HT1080 (cell line): ENCODE data around the gene SPECC1L. TPM values are rescaled to one million over a fixed set of nuclear protein-coding genes. Genes with fewer than 3 reads are reported as not detected.

Experiments used
- DNase-seq: peaks from one replicate; pipeline ENCODE4 v3.0.0-alpha.2; 2015; ENCODE audit warnings: low read depth
- total RNA-seq: library from RNA; depleted of rRNA; stranded (reverse); fragments of >200 nt; shearing (Covaris generic); gene quantifications from 2 replicates; pipeline ENCODE4 v1.2.3, GENCODE V29; 2014

SPECC1L gene
- total RNA-seq, 1 experiment from 2014 or later = 28.5 TPM

DNA sequence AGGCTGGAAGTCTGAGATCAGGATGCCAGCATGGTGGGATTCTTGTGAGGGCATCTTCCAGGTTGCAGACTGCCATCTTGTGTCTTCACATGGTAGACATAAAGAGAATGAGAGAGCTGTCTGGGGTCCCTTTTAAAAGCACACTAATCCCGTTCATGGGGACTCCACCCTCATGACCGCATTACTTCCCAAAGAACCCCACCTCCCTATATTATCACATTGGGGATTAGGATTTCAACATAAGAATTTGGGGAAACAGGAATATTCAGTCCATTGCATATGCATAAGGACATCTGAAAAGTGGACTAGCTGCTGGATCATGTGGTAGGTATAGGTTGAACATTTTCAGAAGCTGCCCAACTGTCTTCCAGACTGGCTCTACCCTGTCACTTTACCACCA, 123.6 kb downstream of the SPECC1L start:
- DNase-seq = no peak

DNA sequence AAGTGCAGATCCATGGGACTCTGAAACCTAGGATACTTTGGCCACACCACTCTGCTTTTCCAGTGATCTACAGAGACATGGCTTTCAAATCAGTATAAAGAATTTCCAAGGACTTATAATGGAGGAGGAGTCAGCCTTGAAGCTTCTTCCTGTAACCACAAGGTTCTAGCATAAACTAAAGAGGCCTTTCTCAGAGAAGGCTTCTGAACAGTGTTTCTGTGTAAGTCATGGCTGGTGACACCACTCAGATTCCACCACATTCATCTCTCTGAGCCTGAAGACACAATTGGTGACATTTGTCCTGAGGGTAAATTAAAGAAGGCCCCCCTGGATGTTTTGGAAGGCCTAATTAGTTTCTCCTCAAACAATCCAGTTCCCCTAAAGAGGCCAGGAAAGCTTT, 127.8 kb downstream of the SPECC1L start:
- DNase-seq = no peak

DNA sequence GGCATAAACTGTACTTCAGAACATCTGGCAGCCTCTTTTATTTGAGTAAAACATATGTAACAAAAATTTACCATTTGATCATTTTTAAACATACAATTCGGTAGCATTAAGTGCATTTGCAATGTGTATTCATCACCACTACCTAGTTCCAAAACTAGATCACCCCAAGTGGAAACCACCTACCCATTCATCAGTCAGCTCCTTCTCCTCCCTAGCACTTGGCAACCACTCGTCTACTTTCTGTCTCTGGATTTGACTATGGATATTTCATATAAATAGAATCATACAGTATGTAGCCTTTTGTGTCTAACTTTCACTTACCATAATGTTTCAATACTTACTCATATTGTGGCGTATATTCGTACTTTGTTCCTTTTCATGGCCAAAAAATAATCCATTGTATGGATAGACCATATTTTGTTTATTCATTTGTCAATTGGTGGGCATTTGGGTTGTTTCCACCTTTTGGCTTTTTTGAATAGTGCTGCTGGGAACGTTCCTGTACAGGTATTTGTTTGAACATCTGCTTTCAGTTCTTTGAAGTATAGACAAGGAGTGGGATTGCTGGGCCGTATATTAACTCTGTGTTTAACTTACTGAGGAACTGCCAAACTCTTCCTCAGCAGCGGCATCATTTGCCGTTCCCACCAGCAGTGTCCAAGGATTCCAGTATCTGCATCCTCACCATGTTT, 129.5 kb downstream of the SPECC1L start:
- DNase-seq = no peak

DNA sequence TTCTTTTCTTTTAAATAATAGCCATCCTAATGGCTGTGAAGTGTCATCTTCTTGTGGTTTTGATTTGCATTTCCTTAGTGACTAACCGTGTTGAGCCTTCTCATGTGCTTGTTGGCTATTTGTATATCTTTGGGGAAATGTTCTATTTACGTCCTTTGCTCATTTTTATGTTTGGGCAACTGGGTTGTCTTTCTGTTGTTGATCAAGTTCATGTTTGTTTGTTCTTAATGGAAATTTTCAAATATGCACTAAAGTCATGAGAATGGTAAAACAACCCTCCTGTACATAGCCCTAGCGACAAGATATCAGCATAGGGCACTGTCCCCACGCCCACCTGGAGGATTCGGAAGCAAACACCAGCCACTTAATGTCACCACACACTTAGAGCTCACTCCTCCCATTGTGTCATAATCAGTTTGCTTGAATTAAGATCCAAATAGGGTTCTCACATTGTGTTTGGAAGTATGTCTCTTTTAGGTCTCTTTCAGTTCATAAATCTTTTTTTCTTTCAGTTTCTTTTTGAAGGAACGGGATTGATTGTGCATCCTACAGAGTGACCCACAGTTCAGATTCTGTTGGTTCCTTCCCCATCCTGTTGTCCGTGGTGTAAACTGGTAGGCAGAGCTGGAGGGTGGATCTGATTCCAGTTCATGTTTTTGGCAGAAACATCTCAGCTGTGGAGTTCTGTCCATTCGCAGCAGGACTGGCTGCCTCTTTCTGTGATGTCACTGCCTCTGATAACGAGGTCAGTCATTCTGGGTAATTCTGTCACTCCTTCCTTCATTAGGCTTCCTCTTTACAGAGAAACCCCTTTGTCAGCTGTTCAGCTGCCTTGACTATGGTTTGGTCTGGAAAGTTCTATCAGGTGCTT, 130.3 kb downstream of the SPECC1L start:
- DNase-seq = peak; percentile 29

DNA sequence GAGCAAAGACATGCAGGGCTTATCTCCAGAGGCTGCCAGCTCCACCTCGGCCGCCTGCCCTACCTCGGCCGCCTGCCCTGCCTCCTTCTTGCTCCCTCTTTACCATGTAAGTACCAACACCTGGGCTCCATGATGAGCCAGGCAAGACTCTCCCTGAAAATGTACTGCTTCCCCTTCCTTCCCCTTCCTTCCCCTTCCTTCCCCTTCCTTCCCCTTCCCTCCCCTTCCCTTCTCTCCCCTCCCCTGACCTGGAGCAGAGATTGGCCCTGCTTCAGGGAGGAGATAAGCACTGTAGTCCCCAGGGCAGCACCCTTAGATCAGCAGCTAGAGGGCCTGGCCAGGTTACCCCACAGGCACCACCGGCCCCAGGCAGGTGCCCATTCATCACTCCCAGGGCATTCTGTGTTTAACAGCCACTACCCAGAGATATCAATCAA, 131.3 kb downstream of the SPECC1L start:
- DNase-seq = no peak

DNA sequence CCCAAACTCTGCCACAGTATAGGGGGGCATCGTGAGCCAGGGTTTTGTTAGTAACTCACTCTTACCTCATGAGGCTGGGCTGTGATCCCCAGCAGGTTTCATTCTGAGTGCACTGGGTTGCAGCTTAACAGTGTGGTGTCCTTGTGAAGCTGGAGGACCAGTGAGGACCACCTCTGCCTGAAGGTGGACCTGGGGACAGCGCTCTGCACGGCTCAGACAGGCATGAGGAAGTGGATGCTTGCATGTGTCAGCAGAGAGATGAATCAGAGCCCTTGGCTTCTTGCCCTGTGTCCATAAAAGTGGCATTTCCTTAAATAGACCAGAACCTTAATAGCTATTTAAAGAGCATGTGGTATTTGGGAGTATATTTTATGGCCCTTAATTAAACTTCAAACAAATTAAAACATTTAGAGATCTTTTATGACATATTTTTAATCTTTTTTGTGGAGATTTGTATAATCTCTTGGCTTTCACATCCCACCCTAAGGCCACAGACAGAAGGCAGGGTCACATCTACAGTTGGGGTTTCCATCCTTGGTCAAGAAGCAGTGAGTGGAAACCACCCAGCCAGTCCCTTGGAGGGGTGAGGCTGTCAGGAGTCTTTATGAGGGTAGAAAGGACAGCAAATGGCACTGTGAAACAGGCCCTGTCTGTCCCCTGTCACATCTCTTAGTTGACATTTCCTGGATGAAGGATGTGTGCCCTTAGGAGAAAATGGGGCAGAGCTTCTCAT, 132.0 kb downstream of the SPECC1L start:
- peak; percentile 92 for DNase-seq

DNA sequence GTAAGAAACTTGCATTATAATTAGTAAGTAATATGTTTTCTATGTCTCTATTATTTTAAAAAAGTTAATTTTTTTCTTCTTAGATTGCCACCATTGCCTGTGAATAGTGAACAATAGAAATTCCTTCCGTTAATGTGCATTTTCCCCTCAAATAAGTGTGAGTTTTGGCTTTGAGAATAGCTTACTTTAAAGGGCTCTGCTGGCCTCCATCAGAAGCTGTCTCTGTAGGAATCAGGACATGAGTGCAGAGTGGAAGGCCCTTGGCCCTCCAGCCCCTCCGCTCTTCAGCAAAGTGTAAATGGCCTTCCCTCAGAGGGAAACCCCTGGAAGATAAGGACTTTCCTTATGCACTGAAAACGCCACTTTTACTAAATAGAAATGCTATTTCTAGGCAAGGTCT, 132.7 kb downstream of the SPECC1L start:
- no peak for DNase-seq

DNA sequence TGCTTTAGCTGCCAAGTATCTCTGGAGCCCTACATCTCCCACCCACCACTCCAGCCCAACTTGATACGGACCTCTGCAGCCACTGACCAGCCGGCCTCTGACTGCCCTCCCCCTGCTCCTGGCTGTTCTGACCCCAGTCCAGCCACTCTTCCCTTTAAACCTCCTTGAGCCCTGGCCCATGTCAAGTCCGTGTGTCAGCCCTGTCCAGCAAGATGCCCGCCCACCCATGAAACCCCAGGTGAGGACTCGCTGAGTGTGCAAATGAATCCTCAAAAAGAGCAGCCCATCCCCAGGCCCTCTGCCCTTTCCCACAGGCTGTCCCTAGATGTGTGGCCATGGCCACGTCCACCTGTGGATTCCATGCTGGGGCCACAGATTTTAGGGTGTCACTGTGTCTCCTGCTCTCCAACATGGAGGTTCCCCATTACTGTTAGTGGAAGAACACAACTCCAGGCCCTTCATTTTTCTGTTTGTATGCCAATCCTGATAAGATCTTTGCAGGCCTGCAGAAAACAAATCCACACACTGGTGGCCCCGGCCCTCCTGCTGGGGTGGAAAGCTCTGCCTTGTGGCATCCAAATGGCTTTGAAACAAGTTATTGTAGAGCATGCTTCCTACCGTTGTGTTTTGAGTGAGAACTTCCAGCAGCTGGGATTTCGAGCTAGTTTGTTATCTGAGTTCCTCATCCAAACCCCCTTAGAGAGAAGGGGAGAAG, 134.1 kb downstream of the SPECC1L start:
- DNase-seq = no peak

DNA sequence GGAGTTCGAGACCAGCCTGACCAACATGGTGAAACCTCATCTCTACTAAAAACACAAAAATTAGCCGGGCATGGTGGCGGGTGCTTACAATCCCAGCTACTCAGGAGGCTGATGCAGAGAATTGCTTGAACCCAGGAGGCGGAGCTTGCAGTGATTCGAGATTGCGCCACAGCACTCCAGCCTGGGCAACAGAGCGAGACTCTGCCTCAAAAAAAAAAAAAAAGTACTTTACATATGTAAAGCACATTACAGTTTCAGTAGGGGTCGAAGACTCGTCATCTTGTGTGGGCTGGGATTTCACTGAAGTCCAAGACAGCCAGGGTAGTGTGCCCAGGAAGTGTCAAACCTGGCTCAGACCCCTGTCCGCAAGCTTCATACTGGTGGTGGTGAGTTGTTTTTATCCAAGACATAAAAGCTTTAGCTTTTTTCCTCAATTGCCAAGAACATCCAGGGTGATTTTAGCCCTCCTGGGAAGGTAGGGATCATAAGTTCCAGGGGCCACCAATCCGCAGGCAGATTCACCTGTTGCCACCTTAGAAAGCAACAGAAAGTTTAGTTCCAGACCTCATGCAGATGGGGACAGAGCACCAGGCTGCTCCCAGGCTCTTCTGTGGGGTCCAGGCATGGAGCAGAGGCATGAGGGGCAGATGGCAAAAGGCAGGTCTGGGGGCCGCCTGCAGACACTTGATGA, 135.1 kb downstream of the SPECC1L start:
- DNase-seq = no peak

DNA sequence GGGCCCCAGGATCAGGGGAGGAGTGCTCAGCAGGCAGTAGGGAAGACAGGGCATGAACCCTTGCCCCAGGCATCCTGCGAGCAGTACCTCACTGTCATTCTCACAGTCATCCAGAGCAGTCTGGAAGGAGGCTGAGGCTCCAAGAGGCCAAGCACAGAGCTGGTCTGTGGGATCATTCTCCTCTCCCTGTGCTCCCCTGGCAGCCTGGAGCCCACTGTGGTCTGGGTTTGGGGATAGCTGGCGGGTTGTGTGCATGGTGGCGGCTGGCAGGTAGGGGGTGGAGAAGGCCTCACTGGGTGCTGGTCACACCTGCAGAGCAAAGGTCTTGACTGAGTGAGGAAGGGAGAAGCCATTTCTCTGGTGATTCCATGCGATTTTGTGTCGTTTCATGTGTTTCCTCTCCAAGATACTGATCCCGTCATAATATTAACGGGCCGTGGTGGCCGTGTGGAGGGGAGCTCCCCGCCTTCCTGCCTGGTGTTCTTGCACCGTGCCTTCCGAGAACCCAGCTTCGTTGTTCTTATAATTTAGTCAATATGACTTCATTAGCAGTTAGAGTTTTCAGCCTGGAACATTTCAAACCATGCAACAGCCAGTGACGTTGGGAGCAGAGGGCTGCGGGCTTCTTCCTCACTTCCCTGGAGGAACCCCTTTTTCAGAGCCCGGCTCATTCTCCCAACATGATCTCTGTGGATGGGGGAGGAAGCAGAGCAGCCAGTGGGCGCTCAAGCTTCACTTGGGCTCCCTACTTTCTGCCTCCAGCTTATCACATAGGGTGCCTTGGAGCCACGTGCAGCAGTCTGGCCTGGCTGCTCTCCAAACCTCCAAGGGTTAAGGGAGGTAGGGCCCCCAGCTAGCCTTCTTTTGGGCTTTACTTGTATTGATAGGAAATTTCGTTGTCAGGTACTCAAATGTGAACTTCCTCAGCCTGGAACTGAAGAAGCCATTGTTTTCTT, 136.0 kb downstream of the SPECC1L start:
- DNase-seq = no peak

DNA sequence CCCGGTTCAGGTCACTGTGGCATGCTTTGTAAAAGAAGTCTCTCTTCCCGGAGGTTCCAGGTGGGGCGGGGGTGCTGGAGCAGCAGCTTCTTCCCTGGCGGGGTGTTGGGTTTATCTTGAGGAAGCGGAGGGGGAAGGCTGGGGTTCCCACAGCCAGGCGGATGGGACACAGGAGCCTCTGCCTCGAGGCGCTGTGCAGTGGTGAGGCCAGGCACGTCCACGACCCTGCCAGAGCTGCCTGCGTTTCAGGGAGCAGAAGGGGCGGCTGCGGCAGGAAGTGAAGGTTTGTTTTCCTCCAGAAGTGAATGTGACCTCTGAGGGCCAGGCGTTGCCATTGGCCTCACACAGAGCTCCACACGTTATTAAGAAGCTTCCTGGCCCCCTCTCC, 136.6 kb downstream of the SPECC1L start:
- no peak for DNase-seq

DNA sequence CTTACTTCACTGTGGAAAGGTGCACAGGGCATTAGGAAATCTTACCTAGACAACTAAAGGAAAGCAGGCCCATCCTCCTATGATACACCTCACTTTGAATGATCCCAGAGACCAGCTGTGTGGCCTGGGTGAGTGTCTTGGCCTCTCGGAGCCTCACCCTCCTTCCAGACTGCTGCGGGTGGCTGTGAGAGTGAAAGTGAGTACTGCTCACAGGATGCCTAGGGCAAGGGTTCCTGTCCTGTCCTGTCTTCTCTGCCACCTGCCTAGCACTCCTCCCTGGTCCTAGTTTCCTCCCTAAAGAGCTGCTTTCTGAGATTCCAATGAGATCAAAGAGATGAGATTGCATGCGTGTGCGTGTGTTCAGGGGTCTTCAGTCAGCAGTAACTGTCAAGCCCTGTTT, 137.3 kb downstream of the SPECC1L start:
- DNase-seq = no peak

DNA sequence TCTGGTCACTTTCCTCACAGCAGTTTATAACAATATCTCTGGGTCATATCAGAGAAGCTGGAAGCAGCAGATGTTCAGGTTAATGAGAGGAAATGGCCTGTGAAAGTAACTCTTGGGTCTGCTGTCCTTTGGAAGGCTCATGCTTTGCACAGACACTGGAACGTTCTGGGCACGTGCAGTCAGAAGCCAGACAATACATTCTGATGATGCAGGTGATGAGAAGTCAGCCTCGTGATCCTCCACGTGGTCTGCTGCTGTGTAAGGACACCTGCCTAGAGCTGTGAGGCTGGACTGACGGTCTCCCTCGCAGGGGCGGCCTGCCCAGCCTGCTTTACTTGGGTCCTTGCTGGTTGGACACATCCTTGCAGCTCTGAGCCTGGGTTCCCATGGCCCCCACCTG, 138.0 kb downstream of the SPECC1L start:
- no peak for DNase-seq

DNA sequence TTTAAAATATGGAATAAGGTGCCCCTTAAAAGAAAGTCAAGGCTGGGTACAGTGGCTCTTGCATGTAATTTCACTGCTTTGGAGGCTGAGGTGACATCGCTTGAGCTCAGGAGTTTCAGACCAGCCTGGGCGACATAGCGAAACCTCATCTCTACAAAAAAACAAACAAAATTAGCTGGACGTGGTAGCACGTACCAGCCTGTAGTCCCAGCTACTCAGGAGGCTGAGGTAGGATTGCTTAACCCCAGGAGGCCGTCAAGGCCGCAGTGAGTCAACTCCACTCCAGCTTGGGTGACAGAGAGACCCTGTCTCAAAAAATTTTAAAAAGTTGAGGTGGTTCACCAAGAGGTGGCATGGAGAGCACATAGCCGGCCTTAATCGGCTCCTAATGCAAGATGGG, 139.1 kb downstream of the SPECC1L start:
- DNase-seq = no peak

DNA sequence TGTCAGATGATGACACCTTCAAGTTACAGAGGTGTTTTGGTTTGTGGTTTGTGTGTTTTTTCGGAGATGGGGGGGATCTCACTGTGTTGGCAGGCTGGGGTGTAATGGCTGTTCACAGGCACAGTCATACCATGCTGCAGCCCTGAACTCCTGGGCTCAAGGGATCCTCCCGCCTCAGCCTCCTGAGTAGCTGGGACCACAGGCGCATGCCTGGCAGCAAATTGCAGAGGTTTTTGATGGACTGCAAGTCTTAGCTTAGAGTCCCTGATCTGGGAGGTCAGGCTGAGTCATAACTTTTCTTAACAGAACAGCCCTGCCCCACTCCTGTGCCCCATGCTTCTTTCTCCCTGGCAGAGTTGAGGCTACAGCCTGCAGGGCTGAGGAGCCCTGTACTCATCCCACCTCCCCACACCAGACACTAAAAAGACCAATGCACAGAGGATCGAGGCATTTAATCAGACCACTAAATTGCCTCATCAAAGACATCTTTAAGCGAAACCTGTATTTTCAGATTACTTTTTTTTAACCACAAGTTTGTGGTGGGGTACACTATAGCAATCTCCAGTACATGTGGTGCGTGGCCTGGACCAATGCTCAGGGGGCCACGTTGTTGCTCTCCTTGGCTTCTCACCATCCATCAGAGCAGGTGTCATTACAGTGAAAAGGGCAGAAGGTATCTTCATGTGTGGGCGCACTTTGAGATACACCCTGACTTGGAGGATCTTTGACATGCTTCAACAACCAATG, 139.7 kb downstream of the SPECC1L start:
- peak; percentile 62 for DNase-seq

DNA sequence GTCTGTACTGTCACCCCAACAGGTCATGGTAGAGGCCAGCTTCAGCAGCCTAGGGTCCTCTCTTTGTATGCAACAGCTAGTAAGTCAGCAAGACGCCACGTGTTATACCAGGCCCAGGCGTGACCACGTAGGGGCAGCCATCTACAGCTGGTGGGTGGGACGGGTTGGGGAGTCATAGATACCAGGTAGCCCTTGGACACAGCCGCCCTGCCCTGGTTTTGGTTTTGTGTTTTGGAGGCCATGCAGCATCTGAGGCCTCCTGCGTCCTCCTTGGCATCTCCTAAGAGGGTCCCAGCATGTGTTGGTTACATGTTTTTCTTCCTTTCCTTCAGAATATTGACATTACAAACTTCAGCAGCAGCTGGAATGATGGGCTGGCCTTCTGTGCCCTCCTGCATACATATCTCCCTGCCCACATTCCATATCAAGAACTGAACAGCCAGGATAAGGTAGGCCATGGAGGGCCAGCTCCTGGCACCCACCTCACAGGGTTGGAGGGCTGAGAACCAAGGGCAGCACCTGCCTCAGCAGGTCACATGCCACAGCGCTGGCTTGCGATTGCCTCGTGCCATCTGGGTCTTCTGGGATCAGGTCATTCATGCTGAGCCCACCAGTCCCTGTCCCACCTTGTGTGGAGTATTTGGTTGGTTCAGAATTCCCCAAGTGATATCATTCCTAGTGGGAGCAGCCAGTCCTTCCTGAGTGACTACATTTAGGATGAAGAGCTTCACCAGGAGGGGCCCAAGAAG, 140.8 kb downstream of the SPECC1L start:
- no peak for DNase-seq

DNA sequence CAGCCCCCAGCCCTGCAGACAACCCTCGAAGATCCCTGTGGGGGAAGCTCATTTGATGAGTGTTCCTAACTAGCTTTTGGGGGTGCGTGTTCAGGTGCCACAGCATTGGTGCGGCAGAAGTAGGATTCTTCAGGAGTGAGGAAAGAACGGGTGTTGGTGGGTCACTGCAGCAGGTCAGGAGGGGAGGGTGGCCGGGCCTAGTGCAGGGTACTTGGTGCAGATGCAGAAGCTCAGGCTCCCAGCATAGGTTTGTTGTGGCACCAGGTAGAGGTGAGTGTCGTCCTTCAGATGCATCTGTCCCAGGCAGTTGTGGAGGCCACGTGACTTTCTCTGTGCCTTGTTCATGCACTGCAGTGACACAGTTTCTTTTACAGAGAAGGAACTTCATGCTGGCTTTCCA, 141.6 kb downstream of the SPECC1L start:
- DNase-seq = no peak

DNA sequence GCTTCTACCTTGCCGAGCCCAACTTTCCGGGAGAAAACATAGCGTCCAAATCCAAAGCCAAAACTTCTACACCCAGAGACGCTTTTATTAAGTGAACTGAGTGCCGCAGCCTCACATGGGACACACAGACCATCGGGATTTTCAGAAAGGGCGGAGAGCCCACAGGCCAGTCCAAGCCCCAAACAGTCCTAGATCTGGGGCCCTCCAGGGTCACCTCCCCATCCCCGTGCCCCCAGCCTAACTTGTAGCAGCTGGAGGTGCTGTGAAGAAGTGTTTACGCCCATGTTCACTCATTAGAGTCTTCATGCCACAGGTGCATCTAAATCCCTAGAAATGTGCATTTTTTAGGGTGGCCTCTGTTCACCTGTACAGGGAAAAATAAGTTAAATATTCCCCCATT, 142.6 kb downstream of the SPECC1L start:
- no peak for DNase-seq
